Measurements from ENCODE around the gene TMEM240.
"Not testable (repeated sequence)": the region's sequence is repeated elsewhere in the genome, so short reads cannot be mapped to it uniquely, and the experiment has no call there.

TMEM240 gene

GRCh38 chr1:1528301-1529267 lies 11.8 kb downstream of the TMEM240 start:
- H3K4me3 ChIP-seq (ENCODE audit: low read depth, low read length): no peak overlapping the region
- no peak for TF ChIP-seq CTCF (IDR thresholded peaks at IDR 0.05; ENCODE audit: borderline replicate concordance, insufficient read depth, low read depth, low read length)

DNA sequence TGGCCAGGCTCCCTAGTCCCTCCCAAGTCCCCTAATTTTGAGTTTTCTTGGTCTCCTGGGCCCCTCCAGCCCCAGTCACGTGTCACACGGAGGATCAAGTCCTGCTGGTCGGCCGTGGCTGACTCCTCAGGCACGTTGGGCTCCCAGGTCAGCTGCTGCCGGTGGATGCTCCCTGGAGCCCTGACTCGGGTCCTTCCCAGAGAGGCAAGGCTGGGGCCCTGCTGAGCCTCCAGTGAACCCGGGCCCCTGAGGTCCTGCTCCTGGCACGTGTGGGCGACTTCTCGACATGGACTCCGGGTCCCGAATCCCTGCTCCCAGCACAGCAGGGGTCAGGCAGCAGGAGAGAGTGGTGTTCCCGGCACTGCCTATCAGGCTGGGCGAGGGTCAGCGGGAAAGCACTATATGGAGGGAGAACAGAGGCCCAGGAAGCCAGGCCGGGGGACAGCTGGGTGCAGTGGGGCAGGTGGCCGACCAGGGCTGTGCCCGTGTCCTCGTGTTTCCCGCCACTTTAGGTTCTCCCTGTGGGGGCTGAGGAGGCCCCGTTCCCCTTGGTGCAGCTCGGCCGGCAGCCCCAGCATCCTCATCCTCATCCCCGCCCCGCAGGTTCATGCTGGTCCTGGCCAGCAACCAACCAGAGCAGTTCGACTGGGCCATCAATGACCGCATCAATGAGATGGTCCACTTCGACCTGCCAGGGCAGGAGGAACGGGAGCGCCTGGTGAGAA lies 13.2 kb downstream of the TMEM240 start:
- TF ChIP-seq CTCF (IDR thresholded peaks at IDR 0.05; ENCODE audit: borderline replicate concordance, insufficient read depth, low read depth, low read length): no peak
- no peak overlapping the region for H3K4me3 ChIP-seq (ENCODE audit: low read depth, low read length)

- H3K4me3 ChIP-seq (ENCODE audit: low read depth, low read length): not testable (repeated sequence)
Observed at GRCh38 chr1:1526476-1526875, 13.9 kb downstream of the TMEM240 start.

DNA sequence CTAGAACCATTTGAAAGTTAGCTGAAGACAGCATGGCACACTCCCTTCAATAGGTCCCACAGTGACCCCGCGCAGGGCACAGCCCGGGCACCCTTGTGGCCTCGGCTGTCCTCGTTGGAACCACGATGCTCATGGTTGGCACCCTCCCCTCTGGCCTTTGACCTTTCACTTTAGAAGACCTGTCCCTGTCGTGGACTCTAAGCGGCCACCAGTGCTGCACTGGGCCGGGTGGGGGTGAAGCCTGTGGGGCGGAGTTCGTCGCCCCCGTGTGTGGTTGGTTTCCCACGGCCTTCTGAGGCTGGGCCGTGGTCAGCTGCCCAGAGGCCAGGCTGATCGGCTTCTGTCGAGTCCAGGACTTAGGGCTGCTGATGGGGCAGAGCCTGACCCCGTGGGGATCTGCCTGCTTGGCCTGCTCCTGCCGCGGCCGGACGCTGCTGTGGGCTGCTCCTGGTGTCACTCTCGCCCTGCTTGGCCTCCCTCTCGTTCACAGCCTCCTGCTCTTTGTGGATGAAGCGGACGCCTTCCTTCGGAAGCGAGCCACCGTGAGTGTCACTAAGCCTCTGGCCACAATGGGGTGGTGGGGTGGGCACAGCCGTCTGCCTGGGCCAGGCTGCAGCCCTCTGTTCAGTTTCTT lies 15.6 kb downstream of the TMEM240 start:
- H3K4me3 ChIP-seq (ENCODE audit: low read depth, low read length): not testable (repeated sequence)

GRCh38 chr1:1523651-1524050 lies 16.8 kb downstream of the TMEM240 start:
- H3K4me3 ChIP-seq (ENCODE audit: low read depth, low read length): not testable (repeated sequence)

DNA sequence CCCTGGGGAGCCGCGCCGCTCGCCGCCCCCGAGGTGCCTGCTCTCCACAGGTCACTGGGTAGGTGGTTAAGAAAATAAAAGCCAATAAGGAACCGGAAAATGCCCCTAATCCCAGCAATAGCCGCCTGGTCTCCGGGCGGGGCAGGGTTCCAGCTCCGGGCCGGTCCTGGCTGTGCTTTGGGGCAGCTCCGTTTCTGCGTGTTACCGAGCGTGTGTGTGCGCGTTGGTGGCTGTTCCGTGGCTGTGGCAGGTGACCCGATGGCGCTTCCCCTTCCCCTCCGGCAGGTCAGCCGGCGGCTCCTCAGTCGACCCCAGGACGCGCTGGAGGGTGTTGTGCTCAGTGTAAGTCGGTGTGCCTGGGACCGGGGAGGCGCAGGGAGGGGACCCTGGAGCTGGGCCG lies 17.2 kb downstream of the TMEM240 start:
- H3K4me3 ChIP-seq (ENCODE audit: low read depth, low read length): not testable (repeated sequence)

DNA sequence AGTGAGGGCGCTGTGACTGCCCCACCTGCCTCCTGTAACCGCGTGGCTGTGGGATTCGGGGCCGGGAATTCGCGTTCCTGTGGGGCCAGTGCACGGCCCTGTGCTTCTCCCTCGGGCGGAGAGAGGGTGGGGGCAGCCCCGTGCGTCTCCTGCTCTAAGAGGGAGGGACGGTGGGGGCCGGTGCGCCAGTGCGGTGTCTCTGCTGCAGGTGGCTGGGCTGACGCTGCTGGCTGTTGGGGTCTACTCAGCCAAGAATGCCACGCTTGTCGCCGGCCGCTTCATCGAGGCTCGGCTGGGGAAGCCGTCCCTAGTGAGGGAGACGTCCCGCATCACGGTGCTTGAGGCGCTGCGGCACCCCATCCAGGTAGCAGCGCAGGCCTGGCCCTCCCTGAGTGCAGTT lies 17.9 kb downstream of the TMEM240 start:
- H3K4me3 ChIP-seq (ENCODE audit: low read depth, low read length): not testable (repeated sequence)

DNA sequence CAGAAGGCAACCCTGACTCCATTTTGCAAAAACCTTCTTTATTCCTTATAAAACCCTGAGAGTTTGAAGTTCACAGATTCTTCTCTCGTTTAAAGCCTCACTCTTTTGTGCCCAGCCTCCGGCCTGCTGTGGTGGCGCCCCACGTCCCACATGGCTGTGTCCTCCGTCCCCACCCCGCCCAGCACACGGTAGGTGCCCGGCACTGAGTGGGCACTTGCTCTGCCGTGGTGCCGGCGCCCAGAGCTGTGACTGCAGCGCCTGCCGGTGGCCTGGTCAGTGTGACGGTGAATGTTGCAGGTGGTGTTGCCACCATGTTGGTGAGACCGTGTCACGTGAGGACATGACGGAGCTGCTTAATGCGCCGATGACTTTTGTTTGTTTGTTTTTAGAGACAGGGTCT lies 19.1 kb downstream of the TMEM240 start:
- H3K4me3 ChIP-seq (ENCODE audit: low read depth, low read length): no peak overlapping the region
- TF ChIP-seq CTCF (IDR thresholded peaks at IDR 0.05; ENCODE audit: borderline replicate concordance, insufficient read depth, low read depth, low read length): no peak

DNA sequence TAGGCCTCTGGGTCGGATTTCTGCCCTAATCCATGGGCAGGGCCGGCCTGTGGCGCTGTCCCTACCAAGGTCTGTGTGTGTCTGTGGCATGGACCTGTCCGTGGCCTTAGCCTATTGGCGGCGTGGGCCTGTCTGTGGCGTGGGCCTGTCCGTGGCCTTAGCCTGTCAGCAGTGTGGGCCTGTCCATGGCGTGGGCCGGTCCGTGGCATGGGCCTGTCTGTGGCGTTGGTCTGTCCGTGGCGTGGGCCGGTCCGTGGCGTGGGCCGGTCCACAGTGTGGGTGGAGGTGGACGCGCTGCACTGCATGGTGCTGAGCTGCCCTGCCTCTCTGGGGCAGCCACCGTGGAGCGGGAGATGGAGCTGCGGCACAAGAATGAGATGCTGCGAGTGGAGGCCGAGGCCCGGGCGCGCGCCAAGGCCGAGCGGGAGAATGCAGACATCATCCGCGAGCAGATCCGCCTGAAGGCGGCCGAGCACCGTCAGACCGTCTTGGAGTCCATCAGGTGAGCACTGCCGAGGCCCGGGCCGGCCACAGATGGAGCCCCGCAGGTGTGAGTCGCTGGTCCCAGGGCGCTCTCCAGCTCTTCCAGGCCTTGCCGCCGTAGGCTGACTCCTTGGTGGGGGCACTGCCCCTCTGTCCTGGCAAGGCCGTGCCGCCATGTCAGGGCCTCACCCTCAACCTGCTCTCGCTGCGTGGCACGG lies 20.5 kb downstream of the TMEM240 start:
- H3K4me3 ChIP-seq (ENCODE audit: low read depth, low read length): not testable (repeated sequence)

GRCh38 chr1:1518621-1519007 lies 21.8 kb downstream of the TMEM240 start:
- not testable (repeated sequence) for H3K4me3 ChIP-seq (ENCODE audit: low read depth, low read length)

Measured in GM12875 (cell line).